ENCODE results near the gene CFAP45. TPM values are rescaled to one million over a fixed set of nuclear protein-coding genes. Genes with fewer than 3 reads are reported as not detected.

CFAP45 gene
- total RNA-seq, 2 donors from 2014 or later = 0.95 to 2.1 TPM

DNA sequence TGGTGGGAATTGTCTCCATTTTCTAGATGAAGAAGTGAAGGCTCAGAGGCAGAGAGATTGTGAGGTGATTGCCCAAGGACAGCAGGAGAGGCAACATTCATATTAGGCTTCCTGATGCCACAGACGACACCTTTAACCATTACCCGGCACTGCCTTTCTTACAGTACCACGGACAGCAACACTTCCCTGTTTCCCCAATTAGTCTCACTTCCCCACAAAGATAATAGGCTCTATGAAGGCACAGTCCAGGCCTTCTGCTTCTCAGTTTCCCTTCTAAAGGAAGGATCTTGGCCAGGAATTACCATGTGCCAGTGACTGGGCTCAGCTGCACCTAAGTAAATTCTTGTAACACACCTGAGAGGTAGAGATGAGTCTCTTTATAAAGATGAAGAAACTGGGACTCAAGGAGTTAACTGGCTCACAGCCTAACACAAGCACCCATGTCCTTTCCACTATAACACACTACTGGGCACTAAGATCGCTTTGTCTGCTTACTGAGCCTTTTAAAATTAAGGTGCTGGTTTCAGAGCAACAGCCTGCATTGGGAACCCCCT lies 35.8 kb upstream of the CFAP45 start:
- ATAC-seq (ENCODE audit: insufficient number of reproducible peaks, low FRiP score, low read depth) = no peak
- DNase-seq (ENCODE audit: low spot score) = no peak
- Histone ChIP-seq H3K9me3 (no peaks in the 10 kb centered on the region), H3K4me1 (ENCODE audit: control insufficient read depth in 1 of 2, low read depth in 2 of 2) (no peaks in the 10 kb centered on the region), H3K27ac (no peak overlapping the region), H3K36me3 (no peaks in the 10 kb centered on the region), H3K27me3 (replicated peaks; ENCODE audit: insufficient read depth) (no peaks in the 10 kb centered on the region), H3K4me3 (no peak overlapping the region)
- TF ChIP-seq, protein P1, sequence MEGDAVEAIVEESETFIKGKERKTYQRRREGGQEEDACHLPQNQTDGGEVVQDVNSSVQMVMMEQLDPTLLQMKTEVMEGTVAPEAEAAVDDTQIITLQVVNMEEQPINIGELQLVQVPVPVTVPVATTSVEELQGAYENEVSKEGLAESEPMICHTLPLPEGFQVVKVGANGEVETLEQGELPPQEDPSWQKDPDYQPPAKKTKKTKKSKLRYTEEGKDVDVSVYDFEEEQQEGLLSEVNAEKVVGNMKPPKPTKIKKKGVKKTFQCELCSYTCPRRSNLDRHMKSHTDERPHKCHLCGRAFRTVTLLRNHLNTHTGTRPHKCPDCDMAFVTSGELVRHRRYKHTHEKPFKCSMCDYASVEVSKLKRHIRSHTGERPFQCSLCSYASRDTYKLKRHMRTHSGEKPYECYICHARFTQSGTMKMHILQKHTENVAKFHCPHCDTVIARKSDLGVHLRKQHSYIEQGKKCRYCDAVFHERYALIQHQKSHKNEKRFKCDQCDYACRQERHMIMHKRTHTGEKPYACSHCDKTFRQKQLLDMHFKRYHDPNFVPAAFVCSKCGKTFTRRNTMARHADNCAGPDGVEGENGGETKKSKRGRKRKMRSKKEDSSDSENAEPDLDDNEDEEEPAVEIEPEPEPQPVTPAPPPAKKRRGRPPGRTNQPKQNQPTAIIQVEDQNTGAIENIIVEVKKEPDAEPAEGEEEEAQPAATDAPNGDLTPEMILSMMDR (IDR thresholded peaks at IDR 0.05) = no peak

DNA sequence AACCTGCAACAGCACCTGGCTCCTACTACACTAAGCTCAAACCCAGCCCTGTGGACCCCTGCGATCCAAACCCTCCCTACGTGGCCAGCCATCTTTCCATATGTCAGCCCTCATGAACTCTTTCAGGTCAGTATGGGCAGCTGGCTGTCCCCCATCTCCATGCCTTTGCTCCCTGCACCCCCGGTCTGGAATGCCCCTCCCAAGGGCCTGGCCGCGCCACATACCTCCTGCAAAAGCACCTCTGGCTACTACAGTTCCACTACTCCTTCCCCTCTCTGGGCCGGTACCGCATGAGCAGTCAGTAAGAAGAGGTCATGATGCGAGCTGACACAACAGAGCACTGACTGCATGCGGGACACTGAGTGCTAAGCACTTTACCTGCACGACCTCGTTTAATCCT lies 35.3 kb upstream of the CFAP45 start:
- TF ChIP-seq, protein P1 (IDR thresholded peaks at IDR 0.05) = no peak
- Histone ChIP-seq H3K27me3 (replicated peaks; ENCODE audit: insufficient read depth) (no peaks in the 10 kb centered on the region), H3K4me1 (ENCODE audit: control insufficient read depth in 1 of 2, low read depth in 2 of 2) (no peaks in the 10 kb centered on the region), H3K4me3 (no peak overlapping the region), H3K27ac (no peak overlapping the region), H3K9me3 (no peaks in the 10 kb centered on the region), H3K36me3 (no peaks in the 10 kb centered on the region)
- no peak for DNase-seq (ENCODE audit: low spot score)
- no peak for ATAC-seq (ENCODE audit: insufficient number of reproducible peaks, low FRiP score, low read depth)

- no peak overlapping the region for H3K27ac ChIP-seq
- no peak for ATAC-seq (ENCODE audit: insufficient number of reproducible peaks, low FRiP score, low read depth)
Measured at GRCh38 chr1:159934136-159935039, 34.4 kb upstream of the CFAP45 start.

DNA sequence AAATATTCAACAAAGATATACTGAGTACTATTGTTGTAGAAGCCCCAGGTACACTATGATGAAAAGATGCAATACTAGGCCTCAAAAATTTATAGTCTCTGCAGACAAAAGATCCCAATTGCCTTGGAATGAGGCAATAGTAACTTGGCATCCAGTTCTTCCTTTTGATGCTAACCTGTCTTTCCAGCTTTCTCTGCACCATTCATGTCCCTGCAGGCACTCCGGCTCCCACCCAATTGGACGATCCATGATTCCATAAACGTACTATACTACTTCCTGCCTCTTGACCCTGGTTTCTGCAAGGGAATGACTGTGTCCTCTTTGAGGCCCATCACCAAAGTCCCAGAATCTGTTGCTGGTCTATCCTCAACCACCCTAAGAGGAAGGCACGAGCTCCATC lies 33.4 kb upstream of the CFAP45 start:
- TF ChIP-seq, protein P1 (IDR thresholded peaks at IDR 0.05) = no peak
- H3K4me3 ChIP-seq = no peak overlapping the region
- H3K36me3 ChIP-seq = no peaks in the 10 kb centered on the region
- no peaks in the 10 kb centered on the region for H3K4me1 ChIP-seq (ENCODE audit: control insufficient read depth in 1 of 2, low read depth in 2 of 2)
- no peak overlapping the region for H3K27ac ChIP-seq
- ATAC-seq (ENCODE audit: insufficient number of reproducible peaks, low FRiP score, low read depth) (no peak), DNase-seq (ENCODE audit: low spot score) (no peak)
- H3K9me3 ChIP-seq = no peaks in the 10 kb centered on the region
- no peaks in the 10 kb centered on the region for H3K27me3 ChIP-seq (replicated peaks; ENCODE audit: insufficient read depth)

More at GRCh38 chr1:159934136-159935039, 34.4 kb upstream of the CFAP45 start:
- H3K4me3 ChIP-seq = no peak overlapping the region
- TF ChIP-seq, protein P1 (IDR thresholded peaks at IDR 0.05) = no peak
- no peaks in the 10 kb centered on the region for H3K9me3 ChIP-seq
- no peak for DNase-seq (ENCODE audit: low spot score)
- no peaks in the 10 kb centered on the region for H3K36me3 ChIP-seq
- no peaks in the 10 kb centered on the region for H3K4me1 ChIP-seq (ENCODE audit: control insufficient read depth in 1 of 2, low read depth in 2 of 2)
- H3K27me3 ChIP-seq (replicated peaks; ENCODE audit: insufficient read depth) = no peaks in the 10 kb centered on the region
